RWPE2 (cell line): ENCODE measurements around the gene MGRN1.

Source experiments
- ATAC-seq: fragments of 200-7000 bp; cut with Tn5 transposase; 3 replicates; pipeline ENCODE4 v1.9.1; 2021; ENCODE audit warnings: low read depth
- DNase-seq: peaks from one replicate; pipeline ENCODE4 v3.0.0-alpha.2; 2020; ENCODE audit warnings: low spot score
- H3K27ac ChIP-seq: fragments of 450-650 bp; 2 replicates; pipeline ENCODE4 v1.5.1; 2017; ENCODE audit warnings: mild to moderate bottlenecking; ENCODE audit not compliant: poor library complexity, severe bottlenecking
- H3K27me3 ChIP-seq: fragments of 250-450 bp; sonication (Bioruptor Pico); 2 replicates; pipeline ENCODE4 v1.5.1; 2021; ENCODE audit warnings: mild to moderate bottlenecking, moderate library complexity; ENCODE audit not compliant: insufficient read depth, poor library complexity, severe bottlenecking
- H3K36me3 ChIP-seq: fragments of 250-450 bp; sonication (Bioruptor Pico); 2 replicates; pipeline ENCODE4 v1.5.1; 2020; ENCODE audit warnings: low read depth, mild to moderate bottlenecking, moderate library complexity
- H3K4me1 ChIP-seq: fragments of 250-450 bp; sonication (Bioruptor Pico); 2 replicates; pipeline ENCODE4 v1.5.1; 2021; ENCODE audit warnings: mild to moderate bottlenecking, moderate library complexity; ENCODE audit not compliant: insufficient read depth, poor library complexity, severe bottlenecking
- H3K4me3 ChIP-seq: fragments of 250-450 bp; sonication (Bioruptor Pico); 2 replicates; pipeline ENCODE4 v1.5.1; 2021; ENCODE audit warnings: mild to moderate bottlenecking, moderate library complexity; ENCODE audit not compliant: severe bottlenecking
- H3K9me3 ChIP-seq: fragments of 250-450 bp; sonication (Bioruptor Pico); 2 replicates; pipeline ENCODE4 v1.5.1; 2021; ENCODE audit warnings: mild to moderate bottlenecking, moderate library complexity; ENCODE audit not compliant: severe bottlenecking
- TF ChIP-seq, protein P1 (sequence below): fragments of 450-650 bp; IDR thresholded peaks from one replicate; pipeline ENCODE4 v1.5.1; 2017; ENCODE audit warnings: mild to moderate bottlenecking, moderate library complexity; ENCODE audit not compliant: poor library complexity, severe bottlenecking

MGRN1 gene

DNA sequence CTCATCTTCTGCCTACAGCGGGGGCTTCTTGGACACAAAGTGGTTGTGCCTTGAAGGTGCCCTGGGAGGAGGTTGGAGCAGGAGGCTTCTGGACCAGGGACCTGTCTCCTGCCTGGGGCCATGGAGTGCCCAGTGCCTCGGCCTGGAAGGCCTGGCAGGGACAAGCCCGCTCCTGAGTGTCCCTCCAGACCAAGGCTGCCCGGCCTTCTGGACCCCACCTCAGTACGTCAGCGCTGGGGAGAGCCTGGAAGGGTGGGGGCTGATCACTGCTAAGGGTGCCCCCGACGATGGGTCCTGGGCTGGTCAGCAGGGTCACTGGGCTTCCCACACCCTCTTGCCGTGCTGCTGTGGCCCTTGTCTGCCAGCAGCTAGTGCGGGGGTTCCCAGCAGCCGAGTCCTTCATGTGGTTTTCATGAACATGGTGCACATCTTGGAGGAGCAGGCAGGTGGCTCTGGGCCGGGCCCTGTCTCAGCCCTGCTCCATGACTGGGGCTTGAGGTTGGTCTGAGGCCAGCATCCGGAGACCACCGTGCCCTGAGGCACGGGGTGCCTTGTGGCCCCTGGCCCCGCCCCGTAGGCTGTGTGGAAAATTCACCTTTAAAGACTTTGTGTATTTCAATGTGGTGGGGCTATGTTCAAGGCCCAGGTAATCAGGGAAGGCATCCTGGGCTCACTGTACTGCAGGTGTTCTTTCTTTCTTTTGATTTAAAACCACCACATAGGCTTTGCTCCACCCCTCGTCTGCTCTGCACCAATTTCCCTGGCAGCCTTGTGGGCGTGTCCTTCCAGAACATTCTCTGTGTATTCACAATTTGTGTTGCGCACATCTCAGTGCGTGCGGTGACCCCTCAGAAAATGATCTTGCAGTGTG is 22.4 kb downstream of the MGRN1 start:
- H3K9me3 ChIP-seq = no peaks in the 10 kb centered on the region
- H3K4me1 ChIP-seq = no peaks in the 10 kb centered on the region
- no peak for ATAC-seq
- DNase-seq = no peak
- no peak overlapping the region for H3K27ac ChIP-seq
- peaks cover 21% of the 10 kb centered on the region for H3K36me3 ChIP-seq
- TF ChIP-seq, protein P1, sequence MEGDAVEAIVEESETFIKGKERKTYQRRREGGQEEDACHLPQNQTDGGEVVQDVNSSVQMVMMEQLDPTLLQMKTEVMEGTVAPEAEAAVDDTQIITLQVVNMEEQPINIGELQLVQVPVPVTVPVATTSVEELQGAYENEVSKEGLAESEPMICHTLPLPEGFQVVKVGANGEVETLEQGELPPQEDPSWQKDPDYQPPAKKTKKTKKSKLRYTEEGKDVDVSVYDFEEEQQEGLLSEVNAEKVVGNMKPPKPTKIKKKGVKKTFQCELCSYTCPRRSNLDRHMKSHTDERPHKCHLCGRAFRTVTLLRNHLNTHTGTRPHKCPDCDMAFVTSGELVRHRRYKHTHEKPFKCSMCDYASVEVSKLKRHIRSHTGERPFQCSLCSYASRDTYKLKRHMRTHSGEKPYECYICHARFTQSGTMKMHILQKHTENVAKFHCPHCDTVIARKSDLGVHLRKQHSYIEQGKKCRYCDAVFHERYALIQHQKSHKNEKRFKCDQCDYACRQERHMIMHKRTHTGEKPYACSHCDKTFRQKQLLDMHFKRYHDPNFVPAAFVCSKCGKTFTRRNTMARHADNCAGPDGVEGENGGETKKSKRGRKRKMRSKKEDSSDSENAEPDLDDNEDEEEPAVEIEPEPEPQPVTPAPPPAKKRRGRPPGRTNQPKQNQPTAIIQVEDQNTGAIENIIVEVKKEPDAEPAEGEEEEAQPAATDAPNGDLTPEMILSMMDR = no peak
- H3K4me3 ChIP-seq = no peak overlapping the region
- H3K27me3 ChIP-seq = no peaks in the 10 kb centered on the region

- no peak overlapping the region for H3K4me3 ChIP-seq
- H3K27ac ChIP-seq = no peak overlapping the region
- no peak for ATAC-seq
- H3K27me3 ChIP-seq = no peaks in the 10 kb centered on the region
- no peaks in the 10 kb centered on the region for H3K9me3 ChIP-seq
- DNase-seq = no peak
- H3K36me3 ChIP-seq = peaks cover 26% of the 10 kb centered on the region
- H3K4me1 ChIP-seq = no peaks in the 10 kb centered on the region
- TF ChIP-seq, protein P1 = no peak
These were observed 23.0 kb downstream of the MGRN1 start for GRCh38 chr16:4647644-4647980.

DNA sequence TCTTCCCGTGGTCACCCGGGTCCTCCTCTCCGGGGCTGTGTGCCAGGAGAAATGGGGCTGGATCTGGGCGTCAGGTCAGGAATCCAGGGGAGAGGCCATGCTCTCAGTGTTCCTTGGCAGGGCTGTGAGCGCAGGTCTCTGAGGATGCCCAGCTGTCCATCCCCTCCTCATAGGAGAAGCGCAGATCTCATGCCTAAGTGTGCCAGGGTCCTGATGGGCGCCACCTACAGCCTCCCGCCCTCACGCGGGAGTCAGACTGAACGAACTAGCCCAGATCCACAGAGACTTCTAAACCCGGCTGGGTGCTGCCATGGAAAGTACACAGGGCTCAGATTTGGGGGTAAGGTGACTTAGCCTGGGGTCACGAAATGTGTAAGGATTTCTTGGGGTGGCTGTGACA is 24.3 kb downstream of the MGRN1 start:
- H3K4me1 ChIP-seq = no peaks in the 10 kb centered on the region
- no peaks in the 10 kb centered on the region for H3K9me3 ChIP-seq
- ATAC-seq (no peak), DNase-seq (no peak)
- no peaks in the 10 kb centered on the region for H3K27me3 ChIP-seq
- H3K27ac ChIP-seq = no peak overlapping the region
- no peak overlapping the region for H3K4me3 ChIP-seq
- TF ChIP-seq, protein P1 = no peak
- H3K36me3 ChIP-seq = peaks cover 28% of the 10 kb centered on the region

GRCh38 chr16:4649744-4650442 is 25.3 kb downstream of the MGRN1 start:
- no peak overlapping the region for H3K4me3 ChIP-seq
- H3K9me3 ChIP-seq = no peaks in the 10 kb centered on the region
- TF ChIP-seq, protein P1 = no peak
- ATAC-seq (no peak), DNase-seq (no peak)
- H3K36me3 ChIP-seq = peaks cover 35% of the 10 kb centered on the region
- H3K27ac ChIP-seq = no peak overlapping the region
- H3K4me1 ChIP-seq = no peaks in the 10 kb centered on the region
- no peaks in the 10 kb centered on the region for H3K27me3 ChIP-seq
